NCI-H1417 treated with DMSO at 0.1 percent for 48 hours (cell line): ENCODE measurements around the gene PSMG3.
"Not testable (repeated sequence)": the region's sequence is repeated elsewhere in the genome, so short reads cannot be mapped to it uniquely, and the experiment has no call there.

Source experiments
- DNase-seq: peaks from one replicate; lab custom pipeline; 2025; lab: John Stamatoyannopoulos, UW

PSMG3 gene

GRCh38 chr7:1596181-1597043 lies 26.6 kb upstream of the PSMG3 start:
- DNase-seq, result no peak

DNA sequence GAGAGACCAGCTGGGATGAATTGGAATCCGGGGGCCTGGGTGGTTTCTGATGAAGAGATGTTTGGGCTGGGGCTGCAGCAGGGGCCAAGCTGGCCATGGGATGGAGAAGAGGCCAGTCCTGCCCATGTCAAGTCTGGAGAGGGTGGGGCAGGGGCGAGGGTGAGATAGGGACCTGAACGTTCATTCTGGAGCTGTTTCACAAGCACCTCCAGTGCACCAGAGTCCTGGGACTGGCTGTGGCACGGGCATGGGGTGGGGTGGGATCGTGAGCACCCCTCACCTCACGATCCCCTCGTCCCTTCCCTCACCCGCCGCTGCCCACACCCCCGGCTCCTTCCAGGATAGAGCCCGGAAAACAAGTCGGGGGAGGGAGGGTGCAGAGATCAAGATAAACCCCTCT lies 25.8 kb upstream of the PSMG3 start:
- no peak for DNase-seq

DNA sequence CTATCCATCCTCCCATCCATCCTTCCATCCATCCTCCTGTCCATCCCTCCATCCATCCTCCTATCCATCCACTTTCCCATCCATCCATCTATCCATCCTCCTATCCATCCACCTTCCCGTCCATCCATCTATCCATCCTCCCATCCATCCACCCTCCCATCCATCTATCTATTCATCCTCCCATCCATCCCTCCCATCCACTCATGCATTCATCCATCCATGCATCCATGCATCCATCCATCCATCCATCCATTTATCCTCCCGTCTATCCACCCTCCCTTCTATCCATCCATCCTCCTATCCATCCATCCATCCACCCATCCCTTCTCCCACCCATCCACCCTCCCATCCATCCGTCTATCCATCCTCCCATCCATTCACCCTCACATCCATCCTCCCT lies 25.2 kb upstream of the PSMG3 start:
- no peak for DNase-seq

DNA sequence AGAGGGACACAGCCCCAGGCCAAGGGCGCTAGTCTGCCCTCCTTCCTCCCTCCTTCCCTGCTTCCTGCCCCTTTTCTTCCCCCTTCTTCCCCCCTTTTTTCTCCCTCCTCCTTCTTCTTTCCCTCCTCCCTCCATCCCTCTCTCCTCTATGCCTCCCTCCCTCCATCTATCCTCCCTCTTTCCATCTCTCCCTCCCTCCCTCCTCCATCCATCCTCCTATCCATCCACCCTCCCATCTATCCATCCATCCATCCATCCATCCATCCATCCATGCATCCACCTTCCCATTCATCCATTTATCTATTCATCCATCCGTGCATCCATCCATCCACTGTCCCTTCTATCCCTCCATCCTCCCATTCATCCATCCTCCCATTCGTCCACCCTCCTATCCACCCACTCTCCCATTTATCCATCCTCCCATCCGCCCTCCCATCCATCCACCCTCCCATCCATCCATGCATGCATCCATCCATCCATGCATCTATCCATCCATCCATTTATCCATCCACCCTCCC lies 24.1 kb upstream of the PSMG3 start:
- no peak for DNase-seq

GRCh38 chr7:1593091-1593866 lies 23.4 kb upstream of the PSMG3 start:
- no peak for DNase-seq

GRCh38 chr7:1592299-1592871 lies 22.6 kb upstream of the PSMG3 start:
- no peak for DNase-seq

GRCh38 chr7:1591876-1592275 lies 22.0 kb upstream of the PSMG3 start:
- no peak for DNase-seq

DNA sequence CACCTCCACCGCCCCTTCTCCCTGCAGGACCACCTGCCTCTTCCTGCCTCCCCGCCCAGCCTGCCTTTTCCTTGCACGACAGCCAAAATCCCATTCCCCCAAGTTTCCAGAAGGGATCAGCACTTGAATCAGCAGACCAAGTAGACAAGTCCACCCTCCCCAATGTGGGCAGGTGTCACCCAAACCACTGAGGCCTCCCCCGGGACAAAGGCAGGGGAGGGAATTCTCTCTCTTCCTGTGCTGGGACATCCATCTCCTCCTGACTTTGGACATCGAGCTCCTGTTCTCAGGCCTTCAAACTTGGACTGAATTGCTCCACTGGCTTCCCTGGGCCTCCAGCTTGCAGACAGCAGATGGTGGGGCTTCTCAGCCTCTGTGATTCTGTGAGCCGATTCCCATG lies 21.6 kb upstream of the PSMG3 start:
- DNase-seq, result no peak

DNA sequence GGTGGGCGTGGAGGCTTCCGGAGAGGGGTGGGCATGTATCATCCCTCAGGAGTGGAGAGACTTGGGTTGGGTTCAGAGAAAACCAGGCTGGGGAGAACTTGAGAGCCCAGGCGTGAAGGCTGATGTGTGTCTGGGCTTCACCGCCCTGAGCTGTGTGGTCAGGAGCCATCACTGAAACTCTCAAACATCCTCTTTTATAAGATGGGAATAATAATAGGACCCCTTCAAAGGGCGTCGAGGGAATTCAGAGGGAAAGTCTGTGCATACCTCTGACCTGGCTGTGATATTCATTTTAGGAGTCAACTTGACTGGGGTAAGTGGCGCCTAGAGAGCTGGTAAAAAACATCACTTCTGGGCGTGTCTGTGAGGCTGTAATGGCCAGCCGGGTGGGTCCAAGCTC lies 21.1 kb upstream of the PSMG3 start:
- DNase-seq, result no peak

GRCh38 chr7:1590476-1590875 lies 20.6 kb upstream of the PSMG3 start:
- no peak for DNase-seq

DNA sequence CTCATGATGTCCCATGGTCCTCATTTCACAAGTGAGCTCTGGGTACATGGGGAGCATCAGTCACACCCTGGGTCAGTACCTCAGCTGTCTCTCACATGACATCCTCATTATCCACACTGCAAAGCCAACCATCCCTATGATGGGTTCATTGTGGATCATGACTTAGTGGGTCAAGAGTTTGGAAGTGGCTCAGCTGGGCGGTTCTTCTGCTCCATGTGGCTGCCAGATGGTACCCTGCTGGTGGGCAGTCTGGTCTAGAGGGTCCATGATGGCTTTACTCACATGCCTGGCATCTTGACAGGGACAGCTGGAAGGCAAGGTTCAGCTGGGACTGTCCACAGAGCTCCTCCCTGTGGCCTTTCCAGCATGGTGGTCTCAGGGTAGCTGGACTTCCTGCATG lies 19.1 kb upstream of the PSMG3 start:
- DNase-seq, result no peak

- no peak for DNase-seq
Observed at GRCh38 chr7:1587738-1588137, 17.9 kb upstream of the PSMG3 start.

DNA sequence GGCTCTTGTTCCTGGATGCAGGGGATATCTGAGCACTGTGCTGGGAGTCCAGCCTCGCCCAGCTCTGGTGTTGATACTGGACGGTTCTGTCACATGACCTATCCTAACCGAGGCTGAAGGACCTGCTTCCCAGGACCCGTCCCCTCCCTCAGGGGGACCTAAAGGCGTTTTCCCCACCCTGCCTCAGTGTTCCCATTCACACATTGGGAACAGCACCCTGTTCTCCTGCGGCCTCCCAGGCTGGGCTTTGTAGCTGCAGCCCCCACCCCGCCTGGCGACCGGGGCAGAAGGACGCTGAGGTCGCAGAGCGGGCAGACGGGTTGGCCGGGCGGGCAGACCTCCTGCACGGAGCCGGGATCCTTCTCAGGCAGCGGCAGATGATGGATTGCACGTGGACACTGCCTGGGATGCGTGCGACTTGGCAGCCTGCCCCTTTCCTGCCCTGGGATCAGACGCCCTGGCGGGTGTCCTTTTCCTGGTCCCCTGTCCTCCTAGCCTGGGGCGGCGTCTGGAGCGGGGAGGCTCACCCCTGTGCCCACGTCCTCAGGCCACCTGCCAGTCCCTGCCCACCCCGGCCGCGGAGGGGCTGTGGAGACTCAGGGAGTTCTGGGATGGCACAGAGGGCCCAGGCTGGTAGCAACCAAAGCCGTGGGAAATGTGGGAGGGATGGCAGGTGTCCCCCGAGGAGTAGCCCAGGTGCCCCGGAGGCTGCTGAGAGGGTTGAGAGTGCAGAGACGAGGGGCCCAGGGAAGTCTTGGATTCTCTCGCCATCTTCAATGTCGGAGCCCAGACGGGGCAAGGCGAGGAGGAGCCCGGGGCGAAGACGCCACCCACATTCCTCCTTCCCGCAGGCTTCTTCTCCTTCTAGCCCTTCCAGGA lies 17.2 kb upstream of the PSMG3 start:
- DNase-seq, result no peak

GRCh38 chr7:1586126-1586826 lies 16.4 kb upstream of the PSMG3 start:
- DNase-seq, result no peak

DNA sequence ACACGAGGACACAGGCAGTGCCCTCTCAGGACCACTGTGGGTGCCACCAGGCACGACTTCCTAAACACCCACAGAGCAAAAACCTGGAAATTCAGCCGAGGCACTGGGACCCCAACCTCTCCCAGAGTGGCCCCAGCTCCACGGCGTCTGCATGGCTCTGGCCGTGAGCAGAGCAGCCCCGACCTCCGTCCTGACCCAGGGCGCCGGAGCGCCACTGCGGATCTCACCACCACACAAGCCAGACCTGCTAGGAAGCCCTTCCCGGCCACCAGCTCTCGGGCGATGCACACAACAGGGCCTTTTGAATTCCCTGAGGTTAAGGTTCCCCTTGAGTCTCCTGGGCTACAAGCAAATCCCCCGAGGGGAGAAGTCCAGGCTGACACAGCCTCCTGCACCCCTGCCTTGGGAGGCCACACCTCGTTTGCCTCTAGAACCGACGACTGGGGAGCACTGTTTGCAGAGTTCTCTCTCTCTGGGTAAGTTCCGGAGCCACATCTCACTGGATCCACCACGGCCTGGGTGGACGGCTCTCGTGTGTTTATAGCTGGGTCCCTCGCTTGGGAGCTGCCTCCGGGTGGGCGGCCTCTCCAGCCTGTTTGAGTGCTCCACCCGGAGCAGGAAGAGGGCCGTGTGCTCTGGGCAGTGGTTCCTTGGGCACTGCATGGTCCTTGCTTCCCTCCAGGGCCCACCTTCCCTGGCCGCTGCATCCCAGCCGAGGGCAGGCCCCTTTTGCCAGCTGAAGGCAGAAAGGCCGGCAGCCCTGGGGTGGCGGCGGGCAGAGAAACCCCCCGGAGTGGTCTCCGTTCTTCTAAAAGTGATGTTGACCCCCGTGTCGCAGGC lies 15.5 kb upstream of the PSMG3 start:
- DNase-seq, result no peak

DNA sequence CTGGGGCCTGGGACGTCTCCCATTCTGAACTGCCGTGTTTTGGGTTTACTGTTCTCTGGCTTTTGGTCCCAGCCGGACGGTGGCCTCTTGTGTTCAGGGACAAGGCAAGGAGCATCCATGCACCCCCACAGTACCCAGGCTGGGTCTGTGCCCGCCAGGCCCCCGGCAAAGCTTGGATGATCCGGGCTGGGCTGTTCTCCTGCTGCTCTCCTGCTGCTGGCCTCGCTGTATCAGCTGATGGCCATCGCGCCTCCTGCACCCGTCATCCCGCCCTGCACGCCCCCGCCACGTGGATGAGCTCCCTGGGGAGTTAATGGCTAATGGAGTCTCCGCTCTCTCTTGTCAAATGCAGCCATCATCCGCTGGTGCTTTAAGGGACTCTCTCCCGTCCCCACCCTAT lies 14.9 kb upstream of the PSMG3 start:
- no peak for DNase-seq

DNA sequence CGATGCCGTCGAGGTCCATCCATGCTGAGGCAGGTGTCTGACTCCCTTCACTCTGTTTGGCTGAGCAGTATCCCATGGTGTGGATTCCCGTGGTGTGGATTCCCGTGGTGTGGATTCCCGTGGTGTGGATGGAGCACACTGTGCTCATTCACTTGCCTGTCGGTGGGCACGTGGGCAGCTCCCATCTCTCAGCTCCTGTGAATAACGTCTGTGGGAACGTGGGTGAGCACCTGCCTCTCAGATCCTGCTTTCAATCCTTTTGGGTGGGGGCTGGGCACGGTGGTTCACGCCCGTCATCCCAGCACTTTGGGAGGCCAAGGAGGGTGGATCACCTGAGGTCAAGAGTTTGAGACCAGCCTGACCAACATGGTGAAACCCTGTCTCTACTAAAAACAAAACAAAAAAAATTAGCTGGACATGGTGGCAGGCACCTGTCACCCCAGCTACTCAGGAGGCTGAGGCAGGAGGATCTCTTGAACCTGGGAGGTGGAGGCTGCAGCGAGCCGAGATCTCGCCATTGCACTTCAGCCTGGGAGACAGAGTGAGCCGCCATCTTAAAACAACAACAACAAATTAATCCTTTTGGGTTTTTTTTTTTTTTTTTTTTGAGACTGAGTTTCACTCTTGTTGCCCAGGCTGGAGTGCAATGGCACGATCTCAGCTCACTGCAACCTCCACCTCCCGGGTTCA lies 13.6 kb upstream of the PSMG3 start:
- not testable (repeated sequence) for DNase-seq

DNA sequence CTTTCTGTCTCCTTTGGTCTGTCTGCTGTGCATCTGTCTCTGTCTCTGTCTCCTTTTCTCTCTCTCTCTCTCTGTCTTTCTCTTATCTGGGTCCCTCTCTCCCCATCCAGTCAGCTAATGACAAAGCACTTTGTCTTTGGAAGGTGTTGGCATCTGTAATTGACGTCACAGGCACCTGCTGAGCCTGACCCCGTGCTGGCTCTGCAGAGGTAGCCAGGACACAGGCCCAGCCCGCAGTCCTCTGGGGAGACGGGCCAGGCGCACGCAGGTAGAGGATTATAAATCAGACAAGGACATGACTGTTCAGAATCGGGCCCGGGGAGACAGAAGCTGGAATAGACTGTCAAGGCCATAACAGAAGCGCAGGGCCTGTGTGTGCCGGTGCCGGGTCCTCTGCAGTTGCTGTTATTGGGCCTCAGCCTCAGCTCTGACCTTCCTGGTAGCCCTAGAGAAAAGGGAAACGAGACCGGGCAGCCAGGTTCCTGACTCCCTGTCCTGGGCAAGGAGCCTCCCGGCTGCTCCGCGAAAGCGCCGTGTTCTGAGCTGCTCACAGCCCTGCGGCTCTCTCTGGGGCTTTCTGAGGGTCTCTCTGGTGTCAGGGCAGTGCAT lies 10.7 kb upstream of the PSMG3 start:
- DNase-seq, result no peak
